Gastrocnemius medialis (tissue), 4 donors: Measurements from ENCODE around the gene KATNA1. TPM values are rescaled to one million over a fixed set of nuclear protein-coding genes. Genes with fewer than 3 reads are reported as not detected.
A peak's percentile ranks its signal among the peaks of the same experiment; 100 is the strongest.
"Not testable (repeated sequence)": the region's sequence is repeated elsewhere in the genome, so short reads cannot be mapped to it uniquely, and the experiment has no call there.

Experiments used
- ATAC-seq, 2 donors: fragments of 150-250 bp; one replicate each; pipeline ENCODE4 v1.9.1; 2016
- DNase-seq, 2 donors: peaks; one replicate each; pipeline ENCODE4 v3.0.0-alpha.2; 2019
- H3K27ac ChIP-seq, 4 donors: fragments of 200-600 bp; sonication (generic); 1 replicate in 1 of 4; 2 replicates in 3 of 4; pipeline ENCODE4 v1.5.1; 2016 to 2018; ENCODE audit warnings: mild to moderate bottlenecking in 2 of 4, moderate library complexity in 1 of 4
- H3K27me3 ChIP-seq, 3 donors: fragments of 200-600 bp; sonication (generic) in 2 of 3; 1 replicate in 1 of 3; 2 replicates in 2 of 3; pipeline versions ENCODE4 v1.5.1 to v1.6.0; 2016 to 2019; ENCODE audit warnings: mild to moderate bottlenecking in 1 of 3, moderate library complexity in 1 of 3
- H3K36me3 ChIP-seq, 2 donors: fragments of 200-600 bp; sonication (generic) in 1 of 2; one replicate each; pipeline ENCODE4 v1.5.1; 2017 to 2018
- H3K4me1 ChIP-seq, 2 donors: fragments of 200-600 bp; sonication (generic) in 1 of 2; one replicate each; pipeline ENCODE4 v1.5.1; 2016 to 2017; ENCODE audit warnings: mild to moderate bottlenecking in 2 of 2
- H3K4me3 ChIP-seq, 4 donors: fragments of 200-600 bp; sonication (generic) in 3 of 4; 1 replicate in 1 of 4; 2 replicates in 3 of 4; pipeline ENCODE4 v1.5.1; 2016 to 2019; ENCODE audit warnings: mild to moderate bottlenecking in 2 of 4
- H3K9me3 ChIP-seq, 3 donors: fragments of 200-600 bp; sonication (generic) in 2 of 3; 1 replicate in 1 of 3; 2 replicates in 2 of 3; pipeline ENCODE4 v1.5.1; 2016 to 2019
- POLR2A ChIP-seq, 2 donors: fragments of 450-650 bp; IDR thresholded peaks; one replicate each; pipeline ENCODE4 v1.6.1; 2017; ENCODE audit warnings: antibody characterized with exemption in 2 of 2, mild to moderate bottlenecking in 2 of 2, moderate library complexity in 2 of 2
- in situ Hi-C, 4 donors: fragments of 200-750 bp; cut with MboI; loops; one replicate each; pipeline versions ENCODE4 v1.15.0 to v1.8.0; 2017; ENCODE audit warnings: low sequenced_read_pairs in 4 of 4
- intact Hi-C: fragments of 100-400 bp; cut with DNase I; formaldehyde crosslinking; loops from one replicate; pipeline ENCODE4 v1.15.1; 2023; ENCODE audit warnings: low total_unique reads
- total RNA-seq, 4 donors: library from RNA; depleted of rRNA; stranded (reverse); fragments of >200 nt; gene quantifications; one replicate each; pipeline versions ENCODE4 v1.1.0 to v1.2.3, GENCODE V29; 2016
- TF ChIP-seq, protein P1 (sequence below), 5 experiments: fragments of 450-650 bp in 3 of 5; fragments of 200-600 bp in 2 of 5; sonication (generic) in 2 of 5; IDR thresholded peaks in 4 of 5; conservative IDR thresholded peaks in 1 of 5; 1 replicate in 4 of 5; 2 replicates in 1 of 5; pipeline ENCODE4 v1.5.1; 2016 to 2019; ENCODE audit warnings: antibody characterized with exemption in 5 of 5, mild to moderate bottlenecking in 3 of 5, moderate library complexity in 3 of 5

The KATNA1 gene
- total RNA-seq, 4 donors from 2014 or later = 16.0 to 29.3 (median 26.0) TPM

DNA sequence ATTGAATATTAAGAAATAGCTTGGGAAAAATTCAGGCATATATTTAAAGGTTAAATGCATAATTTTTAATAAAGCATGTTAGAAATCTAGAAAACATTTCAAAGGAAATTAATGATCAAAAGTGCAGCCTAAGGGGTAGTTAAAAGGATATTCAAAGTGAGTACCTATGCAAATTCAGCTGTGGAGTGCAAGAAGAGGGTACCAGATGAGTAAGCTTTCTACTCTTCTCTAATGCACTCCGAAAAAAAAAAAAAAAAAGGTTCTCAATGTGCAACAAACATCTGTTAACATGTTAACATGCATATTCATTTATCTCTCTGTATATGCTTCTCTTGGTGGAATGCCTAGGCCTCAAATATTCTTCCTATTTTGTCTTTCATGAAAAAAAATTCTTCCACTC lies 32.0 kb upstream of the KATNA1 start:
- H3K27ac ChIP-seq = peak overlapping the region; percentile 77 to 84 (median 82)
- H3K36me3 ChIP-seq = peaks cover 0 to 24% of the 10 kb centered on the region in 2 donors
- ATAC-seq (no peak), DNase-seq (no peak)
- intact Hi-C loops = no loop called here
- TF ChIP-seq, protein P1, sequence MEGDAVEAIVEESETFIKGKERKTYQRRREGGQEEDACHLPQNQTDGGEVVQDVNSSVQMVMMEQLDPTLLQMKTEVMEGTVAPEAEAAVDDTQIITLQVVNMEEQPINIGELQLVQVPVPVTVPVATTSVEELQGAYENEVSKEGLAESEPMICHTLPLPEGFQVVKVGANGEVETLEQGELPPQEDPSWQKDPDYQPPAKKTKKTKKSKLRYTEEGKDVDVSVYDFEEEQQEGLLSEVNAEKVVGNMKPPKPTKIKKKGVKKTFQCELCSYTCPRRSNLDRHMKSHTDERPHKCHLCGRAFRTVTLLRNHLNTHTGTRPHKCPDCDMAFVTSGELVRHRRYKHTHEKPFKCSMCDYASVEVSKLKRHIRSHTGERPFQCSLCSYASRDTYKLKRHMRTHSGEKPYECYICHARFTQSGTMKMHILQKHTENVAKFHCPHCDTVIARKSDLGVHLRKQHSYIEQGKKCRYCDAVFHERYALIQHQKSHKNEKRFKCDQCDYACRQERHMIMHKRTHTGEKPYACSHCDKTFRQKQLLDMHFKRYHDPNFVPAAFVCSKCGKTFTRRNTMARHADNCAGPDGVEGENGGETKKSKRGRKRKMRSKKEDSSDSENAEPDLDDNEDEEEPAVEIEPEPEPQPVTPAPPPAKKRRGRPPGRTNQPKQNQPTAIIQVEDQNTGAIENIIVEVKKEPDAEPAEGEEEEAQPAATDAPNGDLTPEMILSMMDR (IDR thresholded peaks at IDR 0.05 in 4 of 5, conservative IDR thresholded peaks at IDR 0.05 in 1 of 5) = no peak
- no peak for TF ChIP-seq POLR2A (IDR thresholded peaks at IDR 0.05)
- H3K9me3 ChIP-seq = no peaks in the 10 kb centered on the region
- H3K4me3 ChIP-seq = no peak overlapping the region
- in situ Hi-C loops = no loop called here
- H3K27me3 ChIP-seq = no peaks in the 10 kb centered on the region
- peaks cover 19 to 29% of the 10 kb centered on the region in 2 donors for H3K4me1 ChIP-seq

GRCh38 chr6:149672265-149672664 lies 23.8 kb upstream of the KATNA1 start:
- in situ Hi-C loops, ATAC-seq, intact Hi-C loops, H3K27me3 ChIP-seq, DNase-seq, H3K9me3 ChIP-seq, H3K4me3 ChIP-seq, H3K4me1 ChIP-seq: not testable (repeated sequence)
- Histone ChIP-seq H3K27ac (peak overlapping the region; percentile 9 to 47 (median 27)), H3K36me3 (peaks cover 0 to 70% of the 10 kb centered on the region in 2 donors)

- no peaks in the 10 kb centered on the region for H3K27me3 ChIP-seq
- H3K27ac ChIP-seq = no peak overlapping the region
- intact Hi-C loops (no loop called here), in situ Hi-C loops (no loop called here)
- H3K9me3 ChIP-seq = no peaks in the 10 kb centered on the region
- H3K4me3 ChIP-seq = no peak overlapping the region
- DNase-seq (no peak), ATAC-seq (no peak)
- no peaks in the 10 kb centered on the region for H3K4me1 ChIP-seq
- peaks cover 2 to 37% of the 10 kb centered on the region in 2 donors for H3K36me3 ChIP-seq
- TF ChIP-seq POLR2A (IDR thresholded peaks at IDR 0.05) = no peak
- TF ChIP-seq, protein P1 (IDR thresholded peaks at IDR 0.05 in 4 of 5, conservative IDR thresholded peaks at IDR 0.05 in 1 of 5) = no peak
These were observed 11.5 kb upstream of the KATNA1 start for GRCh38 chr6:149660028-149660427.

- no peak overlapping the region for H3K27ac ChIP-seq
- H3K4me3 ChIP-seq = no peak overlapping the region
- no peak for TF ChIP-seq POLR2A (IDR thresholded peaks at IDR 0.05)
- TF ChIP-seq, protein P1 (IDR thresholded peaks at IDR 0.05 in 4 of 5, conservative IDR thresholded peaks at IDR 0.05 in 1 of 5) = no peak
- DNase-seq = no peak
- no peaks in the 10 kb centered on the region for H3K4me1 ChIP-seq
- H3K27me3 ChIP-seq = no peaks in the 10 kb centered on the region
- in situ Hi-C loops = no loop called here
- no peaks in the 10 kb centered on the region for H3K9me3 ChIP-seq
- H3K36me3 ChIP-seq = peaks cover 0 to 18% of the 10 kb centered on the region in 2 donors
- intact Hi-C loops = no loop called here
- no peak for ATAC-seq
These were observed 8.9 kb upstream of the KATNA1 start for GRCh38 chr6:149657441-149657840.

DNA sequence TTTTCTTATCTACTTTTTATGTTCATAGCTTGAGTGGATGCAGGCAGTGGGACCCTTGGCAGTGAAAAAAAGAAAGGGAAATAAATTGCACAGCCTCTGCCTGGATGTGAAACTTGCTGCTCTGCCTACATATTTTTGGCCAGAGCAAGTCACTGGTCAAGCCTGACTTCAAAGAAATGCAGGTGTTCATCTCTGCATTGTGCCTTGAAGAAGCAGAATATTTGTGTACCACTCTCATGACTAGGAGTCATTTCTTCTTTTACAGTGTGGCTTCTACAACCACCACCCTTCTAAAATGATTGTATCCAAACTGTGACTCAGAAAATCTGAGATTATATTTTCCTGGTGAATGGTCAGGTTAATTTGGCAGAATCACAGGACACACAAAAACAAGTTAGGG lies 2.5 kb upstream of the KATNA1 start:
- H3K27ac ChIP-seq = no peak overlapping the region
- no peak for ATAC-seq
- in situ Hi-C loops (no loop called here), intact Hi-C loops (no loop called here)
- H3K4me1 ChIP-seq = peaks cover 8 to 15% of the 10 kb centered on the region in 2 donors
- TF ChIP-seq, protein P1 (IDR thresholded peaks at IDR 0.05 in 4 of 5, conservative IDR thresholded peaks at IDR 0.05 in 1 of 5) = no peak
- TF ChIP-seq POLR2A (IDR thresholded peaks at IDR 0.05) = no peak
- no peaks in the 10 kb centered on the region for H3K36me3 ChIP-seq
- no peak for DNase-seq
- no peaks in the 10 kb centered on the region for H3K9me3 ChIP-seq
- no peak overlapping the region for H3K4me3 ChIP-seq
- no peaks in the 10 kb centered on the region for H3K27me3 ChIP-seq
